ENCODE data around the gene ELOB.

- TF ChIP-seq POLR2A (IDR thresholded peaks at IDR 0.05; ENCODE audit: control extremely low read depth in 1 of 2, low read depth in 2 of 2, low read length in 2 of 2): no peak
- no peak for TF ChIP-seq CTCF (IDR thresholded peaks at IDR 0.05; ENCODE audit: control extremely low read depth in 1 of 3, insufficient read depth in 1 of 3, low read depth in 1 of 3, low read length in 3 of 3)
- no peak for TF ChIP-seq SIN3A (conservative IDR thresholded peaks at IDR 0.05 in 1 of 2, IDR thresholded peaks at IDR 0.05 in 1 of 2; ENCODE audit: low read depth in 1 of 2, low read length in 2 of 2)
- TF ChIP-seq FOSL1 (IDR thresholded peaks at IDR 0.05; ENCODE audit: insufficient read depth, low read depth, low read length): no peak
- no peak for TF ChIP-seq SRF (IDR thresholded peaks at IDR 0.05; ENCODE audit: low read depth, low read length)
- TF ChIP-seq JUN (IDR thresholded peaks at IDR 0.05; ENCODE audit: low read depth, low read length): no peak
- no peak for TF ChIP-seq ATF3 (IDR thresholded peaks at IDR 0.05; ENCODE audit: insufficient read depth, low read depth, low read length)
- no peak for TF ChIP-seq KDM1A (IDR thresholded peaks at IDR 0.05; ENCODE audit: borderline replicate concordance, low read length)
- 0 out of 2 replicates have a peak, but pooled peaks have one; percentile 24 for TF ChIP-seq POLR2AphosphoS5 (IDR thresholded peaks at IDR 0.05; ENCODE audit: low read depth, low read length)
These were observed 9.2 kb downstream of the ELOB start for GRCh38 chr16:2767891-2768290.
